ENCODE results near the gene TSC22D2.

The TSC22D2 gene

GRCh38 chr3:150385296-150386242 is 22.5 kb upstream of the TSC22D2 start:
- TF ChIP-seq ZFX (IDR thresholded peaks at IDR 0.05; ENCODE audit: borderline replicate concordance) (no peak), CTCF (IDR thresholded peaks at IDR 0.05) (no peak)
- H3K27ac ChIP-seq: no peak overlapping the region

- H3K27ac ChIP-seq: no peak overlapping the region
Observed at GRCh38 chr3:150388498-150389418, 19.3 kb upstream of the TSC22D2 start.

GRCh38 chr3:150390087-150390486 is 18.0 kb upstream of the TSC22D2 start:
- no peak overlapping the region for H3K27ac ChIP-seq
- no peak for TF ChIP-seq CTCF (IDR thresholded peaks at IDR 0.05)
- TF ChIP-seq ZFX (IDR thresholded peaks at IDR 0.05; ENCODE audit: borderline replicate concordance): no peak

More at GRCh38 chr3:150388498-150389418, 19.3 kb upstream of the TSC22D2 start:
- no peak for TF ChIP-seq CTCF (IDR thresholded peaks at IDR 0.05)
- TF ChIP-seq ZFX (IDR thresholded peaks at IDR 0.05; ENCODE audit: borderline replicate concordance): no peak

GRCh38 chr3:150391161-150391560 is 16.9 kb upstream of the TSC22D2 start:
- TF ChIP-seq ZFX (IDR thresholded peaks at IDR 0.05; ENCODE audit: borderline replicate concordance) (no peak), CTCF (IDR thresholded peaks at IDR 0.05) (no peak)
- no peak overlapping the region for H3K27ac ChIP-seq

GRCh38 chr3:150393745-150394144 is 14.4 kb upstream of the TSC22D2 start:
- no peak overlapping the region for H3K27ac ChIP-seq

GRCh38 chr3:150394606-150395005 is 13.5 kb upstream of the TSC22D2 start:
- H3K27ac ChIP-seq: no peak overlapping the region
- TF ChIP-seq CTCF (IDR thresholded peaks at IDR 0.05): no peak
- TF ChIP-seq ZFX (IDR thresholded peaks at IDR 0.05; ENCODE audit: borderline replicate concordance): no peak

More at GRCh38 chr3:150393745-150394144, 14.4 kb upstream of the TSC22D2 start:
- TF ChIP-seq CTCF (IDR thresholded peaks at IDR 0.05) (no peak), ZFX (IDR thresholded peaks at IDR 0.05; ENCODE audit: borderline replicate concordance) (no peak)
